DMS114 treated with DMSO at 0.1 percent for 48 hours (cell line): ENCODE measurements around the gene ME3.
"Not testable (repeated sequence)": the region's sequence is repeated elsewhere in the genome, so short reads cannot be mapped to it uniquely, and the experiment has no call there.

Experiments used
- DNase-seq: peaks from one replicate; lab custom pipeline; 2025; ENCODE audit not compliant: unreplicated experiment; lab: John Stamatoyannopoulos, UW

The ME3 gene

GRCh38 chr11:86666193-86666592 is 6.2 kb downstream of the ME3 start:
- no peak for DNase-seq

DNA sequence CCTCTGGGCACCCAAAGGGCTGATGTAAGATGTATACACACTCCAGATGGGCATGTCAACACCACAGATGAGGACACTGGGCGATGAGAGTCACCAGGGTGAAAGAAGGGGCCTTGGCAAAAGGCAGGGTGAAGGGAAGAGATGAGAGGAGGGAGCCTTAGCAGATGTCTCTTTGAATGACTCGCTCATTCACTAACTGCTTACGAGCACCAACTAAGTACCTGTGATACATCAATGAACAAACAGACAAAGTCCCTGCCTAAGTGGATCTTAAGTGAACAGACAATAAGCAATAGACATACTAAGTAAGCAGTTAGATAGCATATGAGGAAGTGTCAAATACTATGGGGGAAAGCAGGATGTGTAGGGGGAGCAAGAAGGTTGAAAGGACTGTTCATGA is 7.5 kb downstream of the ME3 start:
- no peak for DNase-seq

GRCh38 chr11:86663761-86664160 is 8.7 kb downstream of the ME3 start:
- no peak for DNase-seq

GRCh38 chr11:86663291-86663690 is 9.1 kb downstream of the ME3 start:
- no peak for DNase-seq

DNA sequence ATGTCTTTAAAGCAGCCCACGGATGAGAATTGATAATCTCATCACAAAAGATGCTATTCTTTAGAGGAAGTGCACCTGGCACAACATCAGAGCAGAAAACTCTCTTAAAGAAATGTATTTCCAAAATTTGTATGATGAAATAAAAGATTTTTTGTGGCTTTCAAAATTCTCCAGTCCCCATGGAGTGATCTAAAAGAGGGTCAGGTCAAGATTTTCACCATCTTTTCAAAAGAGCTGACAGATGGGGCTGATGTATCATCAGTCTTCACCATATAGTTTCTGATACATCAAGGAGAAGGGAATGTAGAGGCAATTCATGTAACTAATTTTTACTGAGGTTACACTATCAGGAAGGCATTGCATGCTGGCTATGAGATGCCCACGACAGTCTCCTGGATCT is 11.7 kb downstream of the ME3 start:
- DNase-seq = no peak

- DNase-seq = no peak
Measured at GRCh38 chr11:86660088-86660487, 12.3 kb downstream of the ME3 start.

DNA sequence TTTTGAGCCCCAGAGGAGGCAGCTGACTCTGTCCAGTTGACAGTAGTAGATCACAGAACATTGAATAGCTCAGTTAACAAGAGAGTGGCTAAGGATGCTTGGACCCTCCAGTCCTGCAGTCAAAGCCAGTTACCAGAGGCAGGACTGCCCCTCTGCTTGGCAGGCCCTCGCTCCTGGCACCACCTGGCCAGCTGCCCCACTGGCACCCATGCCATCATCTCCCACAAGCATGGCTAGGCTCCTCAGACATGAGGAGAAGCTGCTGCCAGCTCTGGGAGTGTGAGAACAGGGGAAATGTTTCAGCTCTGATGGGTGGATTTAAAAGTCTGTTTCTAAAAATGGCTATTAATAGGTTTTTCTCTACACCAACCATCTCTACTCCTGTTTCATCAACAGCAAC is 13.9 kb downstream of the ME3 start:
- no peak for DNase-seq

DNA sequence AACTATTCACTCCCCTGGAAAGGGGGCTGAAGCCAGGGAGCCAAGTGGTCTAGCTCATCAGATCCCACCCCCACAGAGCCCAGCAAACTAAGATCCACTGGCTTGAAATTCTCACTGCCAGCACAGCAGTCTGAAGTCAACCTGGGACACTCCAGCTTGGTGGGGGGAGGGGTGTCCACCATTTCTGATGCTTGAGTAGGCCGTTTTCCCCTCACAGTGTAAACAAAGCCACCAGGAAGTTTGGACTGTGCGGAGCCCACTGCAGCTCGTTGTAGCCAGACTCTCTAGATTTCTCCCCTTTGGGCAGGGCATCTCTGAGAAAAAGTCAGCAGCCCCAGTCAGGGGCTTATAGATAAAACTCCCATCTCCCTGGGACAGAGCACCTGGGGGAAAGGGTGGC is 27.2 kb downstream of the ME3 start:
- not testable (repeated sequence) for DNase-seq

DNA sequence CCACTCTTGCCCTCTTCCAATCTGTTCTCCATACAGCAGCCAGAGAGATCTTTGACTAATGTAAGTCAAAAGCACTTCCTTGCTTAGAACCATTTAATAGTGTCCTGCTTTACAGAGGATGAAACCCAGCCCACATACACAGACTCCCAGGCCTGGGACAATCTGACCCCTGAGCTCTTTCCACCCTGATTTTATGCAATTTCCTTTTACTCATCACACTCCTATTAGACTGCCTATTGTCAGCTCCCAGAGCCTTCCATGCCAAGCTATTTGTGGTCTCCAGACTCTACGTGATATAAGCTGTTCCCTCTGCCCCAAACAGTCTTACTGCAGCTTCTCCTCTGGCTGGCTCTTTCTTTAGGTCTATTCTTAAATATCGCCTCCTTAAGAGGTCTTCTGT is 28.1 kb downstream of the ME3 start:
- no peak for DNase-seq

GRCh38 chr11:86641537-86642261 is 30.7 kb downstream of the ME3 start:
- no peak for DNase-seq

DNA sequence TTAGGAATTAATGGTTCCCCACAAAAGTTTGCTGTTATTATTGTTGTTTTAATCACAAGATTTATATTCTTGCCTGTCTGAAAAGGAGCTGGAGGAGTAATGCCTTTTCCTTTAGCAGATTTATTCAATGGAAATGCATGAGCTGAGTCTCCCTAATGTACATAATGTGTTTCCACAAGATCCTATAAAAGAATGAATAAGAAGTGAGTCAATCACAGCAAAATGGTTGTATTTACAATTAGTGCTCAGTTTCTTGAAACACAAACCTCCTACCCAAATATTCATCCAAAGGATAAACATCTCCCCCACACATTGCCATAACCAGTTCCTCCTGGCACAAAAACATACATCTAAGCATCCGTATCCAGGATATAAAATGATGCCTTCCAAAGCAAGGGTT is 33.3 kb downstream of the ME3 start:
- no peak for DNase-seq

- no peak for DNase-seq
Measured at GRCh38 chr11:86638673-86639072, 33.7 kb downstream of the ME3 start.

GRCh38 chr11:86637988-86638387 is 34.4 kb downstream of the ME3 start:
- no peak for DNase-seq

DNA sequence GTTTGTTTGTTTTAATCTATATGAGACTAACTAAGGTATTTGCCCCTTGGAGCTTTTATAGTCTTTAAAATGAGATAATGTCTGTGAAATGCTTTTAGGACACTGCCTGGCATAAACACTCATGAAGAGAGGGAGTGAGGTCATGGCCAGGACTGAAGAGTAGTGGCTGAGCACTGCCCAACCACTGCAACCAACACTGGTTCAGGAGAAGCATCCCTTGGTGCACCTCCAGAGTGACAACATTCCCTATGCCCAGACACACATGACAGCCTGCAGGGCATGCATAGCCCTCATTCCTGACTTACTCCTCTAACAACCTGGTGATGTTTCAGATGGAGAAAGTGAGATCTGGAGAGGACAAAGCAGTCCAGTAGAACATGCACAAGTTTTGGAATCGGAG is 36.1 kb downstream of the ME3 start:
- no peak for DNase-seq

DNA sequence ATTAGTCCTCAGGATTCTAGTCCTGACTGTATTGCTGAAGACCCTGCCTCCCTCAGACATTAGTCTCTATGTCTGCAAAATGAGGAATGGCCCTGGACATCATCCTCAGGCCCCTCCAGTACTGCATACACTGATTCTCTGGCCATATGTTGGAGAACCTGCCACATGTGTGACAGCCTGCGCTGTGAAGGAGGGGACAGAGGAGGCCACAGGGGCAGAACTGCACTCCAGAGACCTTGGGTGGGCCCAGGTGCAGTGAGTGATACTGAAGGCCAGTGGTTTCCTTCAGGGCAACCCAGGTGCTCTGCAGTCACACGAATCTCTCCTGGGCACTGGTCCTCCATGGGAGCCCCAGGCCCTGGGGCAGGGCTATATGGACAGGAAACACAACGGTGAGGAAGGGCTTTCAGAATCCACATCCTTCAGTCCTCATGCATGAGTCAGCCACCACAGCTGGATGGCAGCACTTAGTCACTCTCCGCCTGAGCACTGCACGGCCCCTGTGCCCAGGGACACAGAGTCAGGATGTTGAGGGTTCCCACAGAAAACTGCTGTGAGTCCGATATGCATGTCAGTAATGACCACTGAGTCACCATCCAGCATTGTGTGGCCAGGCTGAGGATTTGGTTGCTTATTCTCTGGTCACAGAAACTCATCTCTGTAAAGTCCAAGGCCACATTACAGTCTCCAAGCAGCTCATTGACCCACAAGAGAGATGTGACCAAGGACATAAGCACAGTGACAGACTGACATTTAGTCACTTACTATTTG is 39.7 kb downstream of the ME3 start:
- no peak for DNase-seq

DNA sequence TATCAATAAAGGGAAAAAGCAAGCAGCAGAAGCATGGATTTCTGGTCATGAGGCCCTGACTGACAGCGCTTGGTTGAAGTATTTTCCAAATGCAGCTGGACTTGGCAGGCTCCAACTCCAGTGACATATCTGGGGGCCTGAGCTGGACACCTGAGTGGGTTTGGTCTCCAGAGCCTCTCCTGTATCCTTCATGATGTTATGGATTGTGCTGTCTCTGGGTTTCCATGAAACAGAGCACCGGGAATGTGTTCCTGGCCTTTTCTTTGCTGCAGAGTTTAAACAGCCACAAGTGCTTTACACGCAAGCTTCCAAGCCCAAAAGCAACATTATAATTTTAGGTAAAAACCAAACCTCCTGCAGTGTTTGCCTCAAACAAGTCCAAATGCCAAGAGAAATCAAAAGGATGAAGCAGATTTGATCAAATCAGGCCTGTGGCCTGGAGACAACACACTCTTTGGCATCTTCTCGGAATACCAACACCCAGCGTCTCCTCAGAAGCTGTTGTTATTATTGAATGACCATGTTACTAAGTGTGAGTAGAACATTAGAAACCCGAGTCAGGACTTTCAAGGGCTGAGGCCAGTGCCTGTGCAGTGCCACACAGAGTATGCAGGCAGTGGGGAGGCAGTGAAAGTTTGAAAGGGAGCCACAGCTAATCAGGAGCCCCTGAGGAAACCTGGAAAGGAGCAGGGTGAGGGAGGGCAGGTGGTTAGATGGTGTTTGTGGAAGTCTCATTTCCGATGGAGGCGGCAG is 42.0 kb downstream of the ME3 start:
- no peak for DNase-seq

- DNase-seq = no peak
Measured at GRCh38 chr11:86629045-86629706, 43.2 kb downstream of the ME3 start.

GRCh38 chr11:86627776-86628455 is 44.5 kb downstream of the ME3 start:
- DNase-seq = no peak

DNA sequence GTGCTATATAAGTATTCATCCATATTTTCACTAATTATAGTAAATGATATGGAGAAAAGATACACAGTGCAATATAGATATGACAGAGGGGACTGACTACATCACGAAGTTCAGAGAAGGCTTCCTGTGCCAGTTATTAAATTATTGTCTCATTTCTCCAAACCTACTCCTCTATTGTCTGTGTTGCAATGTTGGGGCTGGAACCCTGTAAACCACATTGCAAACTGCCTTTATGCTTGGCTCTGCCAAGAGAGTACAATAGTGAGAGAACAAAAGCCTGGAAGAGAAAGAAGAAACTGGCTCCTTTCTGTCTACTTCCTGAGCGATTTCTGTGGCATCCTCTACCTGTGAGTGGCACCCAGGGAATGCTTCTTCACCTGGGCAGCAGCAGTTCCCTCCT is 46.4 kb downstream of the ME3 start:
- no peak for DNase-seq

GRCh38 chr11:86625544-86625943 is 46.9 kb downstream of the ME3 start:
- no peak for DNase-seq

- no peak for DNase-seq
Measured at GRCh38 chr11:86624366-86624765, 48.0 kb downstream of the ME3 start.
